ENCODE measurements around the gene PRSS53.

DNA sequence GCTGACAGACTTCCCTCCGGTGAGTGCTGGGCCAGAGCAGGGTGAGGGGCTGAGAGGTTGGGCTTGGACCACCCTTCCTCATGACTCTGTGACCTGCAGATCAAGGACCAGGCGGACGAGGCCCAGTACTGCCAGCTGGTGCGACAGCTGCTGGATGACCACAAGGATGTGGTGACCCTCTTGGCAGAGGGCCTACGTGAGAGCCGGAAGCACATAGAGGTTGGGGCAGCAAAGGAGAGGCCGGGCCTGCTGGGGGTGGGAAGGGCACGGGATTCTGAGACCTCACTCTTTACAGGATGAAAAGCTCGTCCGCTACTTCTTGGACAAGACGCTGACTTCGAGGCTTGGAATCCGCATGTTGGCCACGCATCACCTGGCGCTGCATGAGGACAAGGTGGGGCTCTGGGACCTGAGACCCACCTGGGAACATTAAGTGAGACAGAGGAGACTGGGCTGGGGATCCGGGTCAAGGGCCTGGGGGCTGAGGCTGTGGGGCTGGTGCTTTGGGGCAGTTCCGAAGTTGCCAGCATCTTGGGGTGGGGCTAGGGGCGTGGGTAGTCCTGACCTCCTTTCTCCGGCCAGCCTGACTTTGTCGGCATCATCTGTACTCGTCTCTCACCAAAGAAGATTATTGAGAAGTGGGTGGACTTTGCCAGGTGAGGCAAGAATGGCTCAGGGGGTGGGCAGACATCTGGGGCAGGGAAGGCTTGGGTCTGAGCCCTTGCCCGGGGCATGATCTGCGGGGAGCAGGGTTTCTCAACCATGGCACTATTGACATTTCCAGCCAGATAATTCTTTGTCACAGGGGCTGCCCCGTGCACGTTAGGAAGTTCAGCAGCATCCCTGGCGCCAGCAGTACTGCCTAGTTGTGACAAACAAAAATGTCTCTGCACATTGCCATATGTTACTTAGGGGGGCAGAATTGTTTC is 21.6 kb upstream of the PRSS53 start:
- TF ChIP-seq, protein P1, sequence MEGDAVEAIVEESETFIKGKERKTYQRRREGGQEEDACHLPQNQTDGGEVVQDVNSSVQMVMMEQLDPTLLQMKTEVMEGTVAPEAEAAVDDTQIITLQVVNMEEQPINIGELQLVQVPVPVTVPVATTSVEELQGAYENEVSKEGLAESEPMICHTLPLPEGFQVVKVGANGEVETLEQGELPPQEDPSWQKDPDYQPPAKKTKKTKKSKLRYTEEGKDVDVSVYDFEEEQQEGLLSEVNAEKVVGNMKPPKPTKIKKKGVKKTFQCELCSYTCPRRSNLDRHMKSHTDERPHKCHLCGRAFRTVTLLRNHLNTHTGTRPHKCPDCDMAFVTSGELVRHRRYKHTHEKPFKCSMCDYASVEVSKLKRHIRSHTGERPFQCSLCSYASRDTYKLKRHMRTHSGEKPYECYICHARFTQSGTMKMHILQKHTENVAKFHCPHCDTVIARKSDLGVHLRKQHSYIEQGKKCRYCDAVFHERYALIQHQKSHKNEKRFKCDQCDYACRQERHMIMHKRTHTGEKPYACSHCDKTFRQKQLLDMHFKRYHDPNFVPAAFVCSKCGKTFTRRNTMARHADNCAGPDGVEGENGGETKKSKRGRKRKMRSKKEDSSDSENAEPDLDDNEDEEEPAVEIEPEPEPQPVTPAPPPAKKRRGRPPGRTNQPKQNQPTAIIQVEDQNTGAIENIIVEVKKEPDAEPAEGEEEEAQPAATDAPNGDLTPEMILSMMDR (IDR thresholded peaks at IDR 0.05), result no peak
- no peak for TF ChIP-seq POLR2A (IDR thresholded peaks at IDR 0.05)

Data from heart left ventricle (tissue), 13 donors.